GM18517 (cell line): ENCODE data around the gene RASGEF1B.
A peak's percentile ranks its signal among the peaks of the same experiment; 100 is the strongest.

Experiments
- ATAC-seq: cut with Tn5 transposase; IDR thresholded peaks from one replicate; pipeline ENCODE4 v1.9.1; 2021; ENCODE audit warnings: mild to moderate bottlenecking, moderate library complexity; ENCODE audit not compliant: unreplicated experiment

The RASGEF1B gene

GRCh38 chr4:81471588-81472280, at the start of gene RASGEF1B:
Gene RASGEF1B (minus strand): TSS chr4:81471907. CDS start chr4:81459508, 12,399 bp downstream.
- peak; percentile 95 for ATAC-seq

DNA sequence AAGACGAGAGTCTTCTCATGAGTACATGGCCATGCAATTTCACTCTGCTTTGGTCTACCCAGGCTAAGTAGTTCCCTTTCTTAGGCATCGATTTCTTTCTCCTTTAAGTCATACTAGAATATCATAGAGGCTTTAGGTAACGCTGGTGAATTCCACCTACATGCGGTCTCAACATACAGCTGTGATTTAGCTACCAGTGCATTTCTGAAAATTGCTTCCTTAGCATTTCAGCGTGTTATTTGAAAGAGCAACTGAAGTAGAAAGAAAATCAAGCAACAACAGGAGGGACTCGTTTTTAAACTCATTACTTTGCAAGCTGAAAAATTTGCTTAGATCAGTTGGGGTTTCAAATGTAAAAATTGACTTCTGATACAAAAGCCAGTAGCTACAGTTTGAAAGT, 48.1 kb upstream of the RASGEF1B start:
- no peak for ATAC-seq

DNA sequence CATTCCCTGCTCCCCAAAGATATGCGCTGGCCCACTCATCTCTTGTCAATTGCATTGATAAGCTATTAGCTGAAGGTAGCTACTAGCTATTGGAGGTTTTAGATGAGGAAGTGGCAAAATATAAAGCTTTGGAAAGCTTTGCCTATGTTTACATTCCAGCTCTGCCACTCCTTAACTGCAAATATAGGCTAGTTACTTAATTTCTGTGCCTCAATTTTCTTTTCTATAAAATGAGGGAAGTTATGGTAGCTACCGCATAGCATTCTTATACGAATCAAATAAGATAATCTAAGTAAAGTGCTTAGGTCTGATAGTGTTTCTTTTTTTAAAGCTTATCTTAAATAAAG, 47.7 kb upstream of the RASGEF1B start:
- no peak for ATAC-seq

GRCh38 chr4:81518762-81519426, 47.2 kb upstream of the RASGEF1B start:
- no peak for ATAC-seq

DNA sequence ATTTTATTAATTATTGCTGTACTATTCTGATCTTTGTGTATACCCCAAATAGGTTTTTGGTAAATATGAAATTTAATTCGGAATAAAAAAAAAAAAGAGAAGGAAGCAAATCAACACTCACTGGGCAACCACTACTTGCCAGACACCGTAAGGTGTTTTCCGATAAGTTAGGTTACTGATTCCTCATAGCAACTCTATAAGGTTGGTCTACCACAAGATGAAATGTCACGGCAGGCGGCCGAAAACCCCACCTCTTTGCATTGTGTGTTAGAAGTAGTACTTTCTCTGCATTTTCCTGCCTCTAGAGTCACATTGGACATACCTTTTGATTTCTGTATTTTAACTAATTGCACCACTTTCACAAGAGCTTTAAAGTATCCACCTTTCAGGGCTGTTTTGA, 44.5 kb upstream of the RASGEF1B start:
- ATAC-seq: no peak

DNA sequence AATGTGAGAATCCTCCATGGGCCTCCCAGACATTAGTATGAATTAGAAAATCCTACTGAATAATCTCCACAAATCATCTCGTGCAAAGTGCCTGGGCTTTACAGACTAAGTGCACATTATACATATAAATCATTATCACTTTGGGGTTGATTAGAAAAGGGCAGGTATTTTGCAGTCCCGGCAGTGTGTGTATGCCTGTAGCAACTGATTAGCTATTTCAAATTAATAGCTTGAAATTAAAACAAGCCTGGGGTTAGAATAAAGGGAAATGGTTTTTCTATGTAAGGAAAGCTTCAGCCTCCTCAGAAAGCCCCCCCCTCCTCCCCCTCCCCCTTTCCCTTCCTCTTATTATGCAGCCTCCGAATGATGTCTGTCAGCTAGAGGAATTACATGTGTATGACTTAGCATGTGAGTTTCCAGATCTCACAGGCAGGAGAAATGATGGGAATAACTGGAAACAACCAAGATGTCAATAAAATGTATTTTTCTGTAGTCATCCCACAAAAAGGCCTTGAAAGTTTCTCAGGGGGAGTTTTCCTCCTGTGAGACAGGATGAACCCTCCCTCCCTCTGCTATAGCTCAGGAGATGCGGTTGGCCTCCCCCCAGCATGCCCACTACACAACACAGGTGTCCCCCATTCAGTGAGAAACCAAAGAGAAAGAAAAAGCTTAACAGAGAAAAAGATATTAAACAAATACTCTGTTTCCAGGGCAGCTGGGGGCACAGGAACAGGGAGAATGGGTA, 41.2 kb upstream of the RASGEF1B start:
- no peak for ATAC-seq

GRCh38 chr4:81512001-81512756, 40.5 kb upstream of the RASGEF1B start:
- ATAC-seq: no peak

- ATAC-seq: no peak
Measured at GRCh38 chr4:81510643-81511178, 39.0 kb upstream of the RASGEF1B start.

DNA sequence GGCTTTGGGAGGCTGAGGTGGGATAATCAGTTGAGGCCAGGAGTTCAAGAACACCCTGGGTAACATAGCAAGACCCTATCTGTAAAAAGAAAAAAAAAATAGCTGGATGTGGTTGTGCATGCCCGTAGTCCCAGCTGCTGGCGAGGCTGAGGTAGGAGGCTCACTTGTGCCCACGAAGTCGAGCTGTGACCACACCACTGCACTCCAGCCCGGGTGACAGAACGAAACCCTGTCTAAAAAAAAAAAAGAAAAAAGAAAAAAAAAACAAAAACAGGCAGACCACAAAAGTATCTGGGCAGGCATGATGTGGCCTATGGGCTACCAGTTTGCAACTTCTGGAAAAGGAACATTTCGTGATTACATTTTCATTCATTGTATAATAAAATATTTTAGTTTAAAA, 38.1 kb upstream of the RASGEF1B start:
- no peak for ATAC-seq

DNA sequence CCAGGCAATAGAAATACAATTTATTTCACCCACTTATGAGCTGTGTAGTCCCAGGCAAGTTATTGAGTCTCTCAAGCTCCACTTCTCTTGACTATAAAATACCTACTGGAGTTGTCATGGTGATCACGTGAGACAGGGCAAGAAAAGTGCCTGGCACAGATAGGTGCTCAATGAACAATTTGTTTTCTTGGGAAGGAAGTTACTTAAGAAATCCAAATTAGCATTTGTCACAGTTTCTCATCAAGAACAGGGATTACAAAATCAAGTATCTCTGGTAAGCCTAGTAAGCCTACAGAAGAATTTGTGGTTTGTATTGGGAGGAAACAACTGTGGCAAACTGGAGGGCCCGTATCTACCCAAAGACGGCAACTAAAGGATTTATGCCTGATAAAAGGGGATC, 37.5 kb upstream of the RASGEF1B start:
- ATAC-seq: no peak

- ATAC-seq: no peak
Measured at GRCh38 chr4:81508411-81509185, 36.9 kb upstream of the RASGEF1B start.

DNA sequence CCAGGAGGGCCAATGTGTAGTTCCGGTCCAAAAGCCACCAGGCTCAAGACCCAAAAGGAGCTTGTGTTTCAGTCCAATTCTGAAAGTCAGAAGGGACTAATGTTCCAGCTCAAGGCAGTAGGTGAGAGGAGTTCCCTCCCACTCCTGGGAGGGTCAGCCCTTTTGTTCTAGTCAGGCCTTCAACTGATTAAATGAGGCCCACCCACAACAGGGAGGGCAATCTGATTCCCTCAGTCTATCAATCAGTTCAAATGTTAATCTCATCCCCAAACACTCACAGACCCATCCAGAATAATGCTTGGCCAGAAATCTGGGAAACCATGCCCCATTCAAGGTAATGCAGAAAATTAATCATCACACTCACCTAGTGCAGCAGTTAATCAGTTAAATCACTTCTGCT, 35.8 kb upstream of the RASGEF1B start:
- no peak for ATAC-seq

- peak; percentile 56 for ATAC-seq
Measured at GRCh38 chr4:81506731-81507130, 35.0 kb upstream of the RASGEF1B start.

GRCh38 chr4:81505726-81506125, 34.0 kb upstream of the RASGEF1B start:
- no peak for ATAC-seq

DNA sequence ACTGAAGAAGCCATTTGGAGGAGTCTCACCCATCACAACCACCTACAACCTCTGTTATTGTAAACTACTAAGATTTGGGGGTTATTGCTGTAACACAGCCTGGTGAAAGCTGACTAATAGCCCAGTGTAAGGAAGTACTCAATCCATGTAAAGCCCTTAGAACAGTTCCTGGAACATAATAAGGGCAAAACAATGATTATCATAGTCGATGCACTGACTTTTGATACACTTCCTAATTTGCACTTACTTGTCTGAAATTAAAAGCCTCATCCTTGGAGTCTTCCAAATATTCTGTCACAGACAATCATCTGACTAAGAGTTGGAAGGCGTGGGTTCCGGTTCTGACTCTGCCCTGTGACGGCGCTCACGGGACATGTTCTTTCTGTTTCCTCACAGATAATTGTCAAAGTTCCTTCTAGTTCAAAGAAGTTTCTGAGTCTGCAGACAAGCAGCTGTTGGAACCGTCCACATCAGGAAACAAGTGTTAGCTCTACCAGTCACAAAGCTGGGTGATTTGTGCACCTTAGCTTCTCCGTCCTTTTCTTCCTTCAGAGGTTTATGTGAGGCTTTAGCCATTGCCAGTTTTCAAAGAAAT, 33.4 kb upstream of the RASGEF1B start:
- ATAC-seq: no peak

- no peak for ATAC-seq
Measured at GRCh38 chr4:81504112-81505003, 32.7 kb upstream of the RASGEF1B start.

- no peak for ATAC-seq
Measured at GRCh38 chr4:81503586-81503985, 31.9 kb upstream of the RASGEF1B start.

DNA sequence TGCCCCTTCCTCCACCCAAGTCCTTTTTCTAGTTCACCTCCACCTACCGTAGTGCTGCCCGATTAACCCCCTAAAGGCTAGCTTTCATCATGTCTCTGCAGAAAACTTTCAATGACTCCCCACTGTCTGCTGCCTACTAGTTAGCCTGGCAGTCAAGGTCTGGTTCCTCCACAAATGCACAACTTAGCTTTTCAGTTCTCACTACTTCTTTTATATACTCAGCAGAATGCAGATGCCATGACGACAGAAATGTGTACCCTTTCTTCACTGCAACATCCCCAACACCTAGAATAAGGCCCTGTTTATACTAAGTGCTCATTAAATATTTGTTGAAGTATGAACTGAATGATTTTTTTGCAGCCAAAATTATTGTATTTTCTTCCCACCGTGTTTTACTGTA, 30.9 kb upstream of the RASGEF1B start:
- ATAC-seq: no peak

DNA sequence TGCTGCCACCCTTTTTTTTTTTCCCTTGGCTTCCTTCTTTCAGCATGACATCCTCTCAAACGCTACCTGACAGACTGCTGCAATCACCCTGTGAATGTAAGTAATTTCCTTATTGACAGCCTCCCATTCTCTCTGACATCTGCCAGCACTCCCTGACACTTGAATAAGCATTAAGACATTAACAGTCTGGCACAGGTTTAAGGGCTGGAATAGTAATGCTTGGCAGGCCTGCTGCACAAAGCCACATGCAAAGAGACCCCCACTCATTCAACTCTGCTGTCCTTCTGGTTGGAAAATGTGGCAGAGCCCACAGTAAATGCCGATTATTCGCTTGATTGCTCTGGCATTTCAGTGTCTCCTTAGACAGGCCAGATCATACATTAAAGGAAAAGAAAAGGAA, 28.1 kb upstream of the RASGEF1B start:
- ATAC-seq: no peak
